Hypothalamus (tissue), 51 donors: ENCODE data around the gene SLC9A9.
A peak's percentile ranks its signal among the peaks of the same experiment; 100 is the strongest.

Experiments used
- DNase-seq, 51 donors: peaks; one replicate each; lab custom pipeline; 2025; lab: John Stamatoyannopoulos, UW

Gene SLC9A9

GRCh38 chr3:143764840-143765239 is 83.4 kb downstream of the SLC9A9 start:
- no peak for DNase-seq

GRCh38 chr3:143763564-143764162 is 84.6 kb downstream of the SLC9A9 start:
- peak in 1 of 51 donors; percentile 21 for DNase-seq

GRCh38 chr3:143757691-143758090 is 90.6 kb downstream of the SLC9A9 start:
- DNase-seq: no peak

- DNase-seq: no peak
Measured at GRCh38 chr3:143755978-143756377, 92.3 kb downstream of the SLC9A9 start.

- no peak for DNase-seq
Measured at GRCh38 chr3:143754090-143754489, 94.2 kb downstream of the SLC9A9 start.

- DNase-seq: no peak
Measured at GRCh38 chr3:143753456-143753855, 94.8 kb downstream of the SLC9A9 start.

GRCh38 chr3:143753006-143753405 is 95.3 kb downstream of the SLC9A9 start:
- DNase-seq: no peak

GRCh38 chr3:143751643-143752178 is 96.6 kb downstream of the SLC9A9 start:
- no peak for DNase-seq

- DNase-seq: no peak
Measured at GRCh38 chr3:143750841-143751240, 97.4 kb downstream of the SLC9A9 start.

GRCh38 chr3:143749926-143750325 is 98.3 kb downstream of the SLC9A9 start:
- no peak for DNase-seq

- DNase-seq: peak in 1 of 51 donors; percentile 12
Measured at GRCh38 chr3:143737065-143737464, 111.2 kb downstream of the SLC9A9 start.

GRCh38 chr3:143736205-143736997 is 111.9 kb downstream of the SLC9A9 start:
- no peak for DNase-seq

GRCh38 chr3:143731776-143732175 is 116.5 kb downstream of the SLC9A9 start:
- DNase-seq: no peak

GRCh38 chr3:143731320-143731719 is 116.9 kb downstream of the SLC9A9 start:
- no peak for DNase-seq

GRCh38 chr3:143727391-143727790 is 120.9 kb downstream of the SLC9A9 start:
- no peak for DNase-seq

GRCh38 chr3:143726727-143727126 is 121.5 kb downstream of the SLC9A9 start:
- no peak for DNase-seq

- DNase-seq: no peak
Measured at GRCh38 chr3:143720381-143720780, 127.9 kb downstream of the SLC9A9 start.

- DNase-seq: peak in 2 of 51 donors; percentile 12 to 40
Measured at GRCh38 chr3:143718463-143718862, 129.8 kb downstream of the SLC9A9 start.

- DNase-seq: no peak
Measured at GRCh38 chr3:143716731-143717130, 131.5 kb downstream of the SLC9A9 start.

GRCh38 chr3:143712522-143712921 is 135.7 kb downstream of the SLC9A9 start:
- no peak for DNase-seq

GRCh38 chr3:143707848-143708247 is 140.4 kb downstream of the SLC9A9 start:
- no peak for DNase-seq

GRCh38 chr3:143700431-143700975 is 147.8 kb downstream of the SLC9A9 start:
- no peak for DNase-seq
